ENCODE measurements around the gene SUPT3H.

The SUPT3H gene

DNA sequence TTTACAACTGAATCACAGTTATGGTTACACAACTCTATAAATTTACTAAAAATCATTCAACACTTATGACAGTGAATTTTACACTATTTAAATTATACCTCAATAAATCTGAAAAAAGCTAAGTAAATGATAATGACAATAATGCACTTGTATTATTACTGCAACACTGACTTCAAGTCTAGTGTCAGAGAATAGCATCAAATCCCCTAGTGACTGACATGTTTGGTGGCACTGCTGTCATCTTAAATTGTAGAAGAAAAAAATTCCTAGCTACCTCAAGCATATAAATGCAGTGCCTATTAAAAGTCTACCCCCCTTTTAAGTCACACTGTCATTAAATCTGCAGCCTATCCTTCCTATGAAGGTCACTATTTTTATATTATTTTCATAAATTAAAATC is 239.0 kb downstream of the SUPT3H start:
- no peaks in the 10 kb centered on the region; the same call in 1 of the 2 replicates for H3K9me3 ChIP-seq (ENCODE audit: low read depth, low read length)
- H3K9ac ChIP-seq (ENCODE audit: insufficient read length) = no peak overlapping the region
- no peaks in the 10 kb centered on the region for H3K36me3 ChIP-seq (ENCODE audit: insufficient read depth, low read length)
- H3K4me3 ChIP-seq = no peak overlapping the region
- no peak overlapping the region for H3K27ac ChIP-seq
- TF ChIP-seq EZH2 (IDR thresholded peaks at IDR 0.05) (no peak), POLR2AphosphoS5 (IDR thresholded peaks at IDR 0.05; ENCODE audit: borderline replicate concordance, low read depth, low read length) (no peak), FOXP2 (optimal IDR thresholded peaks at IDR 0.05; ENCODE audit: control extremely low read depth, extremely low read length, insufficient read depth) (no peak)
- no peak for DNase-seq (ENCODE audit: low read depth, low spot score)

DNA sequence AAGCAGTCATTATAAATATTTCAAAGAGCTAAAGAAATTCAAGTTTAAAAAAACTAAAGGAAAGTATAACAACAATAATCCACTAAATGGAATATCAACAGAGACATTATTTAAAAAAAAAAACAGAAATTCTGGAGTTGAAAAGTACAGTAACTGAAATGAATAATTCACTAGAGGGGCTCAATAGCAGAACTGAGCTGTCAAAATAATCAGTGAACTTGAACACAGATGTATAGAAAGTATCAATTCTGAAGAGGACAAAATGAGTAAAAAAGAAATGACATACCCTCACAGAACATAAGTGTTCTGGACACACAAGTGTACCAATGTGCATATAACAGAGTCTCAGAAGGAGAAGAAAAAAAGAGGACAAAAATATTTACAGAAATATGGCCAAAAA is 241.2 kb downstream of the SUPT3H start:
- TF ChIP-seq EZH2 (IDR thresholded peaks at IDR 0.05) (no peak), FOXP2 (optimal IDR thresholded peaks at IDR 0.05; ENCODE audit: control extremely low read depth, extremely low read length, insufficient read depth) (no peak), POLR2AphosphoS5 (IDR thresholded peaks at IDR 0.05; ENCODE audit: borderline replicate concordance, low read depth, low read length) (no peak)
- Histone ChIP-seq H3K36me3 (ENCODE audit: insufficient read depth, low read length) (no peaks in the 10 kb centered on the region), H3K9ac (ENCODE audit: insufficient read length) (no peak overlapping the region), H3K4me3 (no peak overlapping the region), H3K9me3 (ENCODE audit: low read depth, low read length) (no peaks in the 10 kb centered on the region; the same call in 1 of the 2 replicates), H3K27ac (no peak overlapping the region)
- no peak for DNase-seq (ENCODE audit: low read depth, low spot score)

DNA sequence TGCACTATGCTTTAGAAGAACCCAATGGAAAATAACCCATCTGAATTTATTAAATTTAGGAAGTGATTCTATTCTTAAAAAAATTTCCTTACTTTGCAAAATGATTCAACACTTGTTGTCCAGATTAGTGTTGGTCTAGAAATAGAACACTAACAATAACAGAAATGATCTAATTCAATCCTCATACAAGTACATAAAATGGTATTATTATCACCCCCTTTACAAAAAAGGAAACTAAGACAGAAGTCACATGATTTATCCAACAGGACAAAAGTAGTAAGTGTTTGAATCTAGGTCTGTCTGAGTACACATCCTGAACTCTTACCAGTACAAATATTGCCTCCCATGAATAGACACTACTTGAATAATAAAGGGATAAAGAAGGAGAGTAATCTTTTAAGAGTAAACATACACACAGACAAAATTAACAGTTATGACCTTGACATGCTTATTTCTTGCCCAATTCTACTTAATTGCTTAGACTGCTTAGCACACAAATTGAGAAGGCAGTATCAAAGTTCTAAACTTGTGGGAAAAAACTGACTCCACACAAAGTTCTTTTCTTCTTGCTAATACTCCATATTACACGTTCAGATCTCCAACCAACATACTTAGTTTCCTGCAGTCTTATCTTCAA is 245.0 kb downstream of the SUPT3H start:
- H3K36me3 ChIP-seq (ENCODE audit: insufficient read depth, low read length) = no peaks in the 10 kb centered on the region
- TF ChIP-seq EZH2 (IDR thresholded peaks at IDR 0.05) (no peak), POLR2AphosphoS5 (IDR thresholded peaks at IDR 0.05; ENCODE audit: borderline replicate concordance, low read depth, low read length) (no peak), FOXP2 (optimal IDR thresholded peaks at IDR 0.05; ENCODE audit: control extremely low read depth, extremely low read length, insufficient read depth) (no peak)
- no peak for DNase-seq (ENCODE audit: low read depth, low spot score)
- no peak overlapping the region for H3K9ac ChIP-seq (ENCODE audit: insufficient read length)
- no peak overlapping the region; the same call in 1 of the 2 replicates for H3K27ac ChIP-seq
- no peak overlapping the region for H3K4me3 ChIP-seq
- H3K9me3 ChIP-seq (ENCODE audit: low read depth, low read length) = no peaks in the 10 kb centered on the region; the same call in 1 of the 2 replicates

DNA sequence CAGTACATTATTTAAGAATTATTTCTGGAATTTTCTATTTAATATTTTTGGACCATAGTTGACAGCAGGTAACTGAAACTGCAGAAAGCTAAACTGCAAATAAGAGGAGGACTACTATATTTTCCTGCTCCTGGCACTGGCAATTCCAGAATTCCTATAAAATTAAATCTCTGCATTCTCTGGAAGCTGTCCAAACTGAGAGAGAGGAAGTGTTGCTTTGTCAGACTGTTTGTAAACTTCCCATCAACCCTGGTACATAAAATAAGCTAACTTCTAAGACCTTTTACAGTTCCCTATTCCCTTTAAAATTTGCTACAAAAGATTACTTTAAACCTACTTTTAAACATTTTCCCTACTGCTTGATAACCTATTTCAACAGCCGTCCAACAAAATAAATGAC is 245.7 kb downstream of the SUPT3H start:
- no peak for DNase-seq (ENCODE audit: low read depth, low spot score)
- Histone ChIP-seq H3K27ac (peak overlapping the region; percentile 51; the same call in 1 of the 2 replicates), H3K36me3 (ENCODE audit: insufficient read depth, low read length) (no peaks in the 10 kb centered on the region), H3K9ac (ENCODE audit: insufficient read length) (no peak overlapping the region), H3K9me3 (ENCODE audit: low read depth, low read length) (no peaks in the 10 kb centered on the region; the same call in 1 of the 2 replicates), H3K4me3 (no peak overlapping the region)
- peak; percentile 86 for TF ChIP-seq FOXP2 (optimal IDR thresholded peaks at IDR 0.05; ENCODE audit: control extremely low read depth, extremely low read length, insufficient read depth)
- TF ChIP-seq POLR2AphosphoS5 (IDR thresholded peaks at IDR 0.05; ENCODE audit: borderline replicate concordance, low read depth, low read length) = no peak
- TF ChIP-seq EZH2 (IDR thresholded peaks at IDR 0.05) = no peak

DNA sequence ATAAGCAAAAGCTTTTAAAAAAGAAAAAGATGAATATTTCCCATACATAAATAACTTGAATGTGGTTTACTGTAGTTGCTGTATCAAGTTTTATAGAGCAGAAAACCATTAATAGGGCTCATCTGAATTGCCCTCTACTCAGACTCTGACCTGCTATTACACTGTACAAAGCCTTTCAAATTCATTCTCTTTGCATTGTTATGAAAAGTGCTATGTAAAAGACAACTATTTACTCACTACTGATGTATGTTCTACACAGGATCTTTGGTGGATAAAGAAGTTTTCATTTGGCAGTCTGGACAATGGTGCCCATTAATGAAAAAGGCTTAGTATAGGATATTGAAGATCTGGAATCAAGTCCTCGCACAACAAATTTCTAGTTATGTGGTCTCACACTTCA is 248.7 kb downstream of the SUPT3H start:
- Histone ChIP-seq H3K9me3 (ENCODE audit: low read depth, low read length) (no peaks in the 10 kb centered on the region), H3K9ac (ENCODE audit: insufficient read length) (no peak overlapping the region), H3K4me3 (no peak overlapping the region), H3K27ac (no peak overlapping the region), H3K36me3 (ENCODE audit: insufficient read depth, low read length) (no peaks in the 10 kb centered on the region)
- TF ChIP-seq FOXP2 (optimal IDR thresholded peaks at IDR 0.05; ENCODE audit: control extremely low read depth, extremely low read length, insufficient read depth) (no peak), EZH2 (IDR thresholded peaks at IDR 0.05) (no peak), POLR2AphosphoS5 (IDR thresholded peaks at IDR 0.05; ENCODE audit: borderline replicate concordance, low read depth, low read length) (no peak)
- DNase-seq (ENCODE audit: low read depth, low spot score) = no peak

DNA sequence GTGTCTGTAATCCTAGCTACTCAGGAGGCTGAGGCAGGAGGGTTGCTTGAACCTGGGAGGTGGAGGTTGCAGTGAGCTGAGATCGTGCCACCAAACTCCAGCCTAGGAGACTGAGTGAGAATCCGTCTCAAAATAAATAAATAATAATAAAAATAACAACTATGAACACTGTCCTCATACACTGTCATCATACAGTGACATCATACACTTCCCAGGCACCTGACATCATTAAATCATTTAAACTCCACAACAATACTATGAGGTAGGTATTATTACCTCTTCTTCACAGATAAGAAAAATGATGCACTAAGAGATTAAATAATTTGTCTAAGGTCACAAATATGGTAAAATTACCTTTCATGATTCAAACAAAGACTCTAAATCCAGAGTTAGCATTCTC is 250.5 kb downstream of the SUPT3H start:
- no peak overlapping the region for H3K4me3 ChIP-seq
- H3K9me3 ChIP-seq (ENCODE audit: low read depth, low read length) = no peaks in the 10 kb centered on the region
- H3K9ac ChIP-seq (ENCODE audit: insufficient read length) = no peak overlapping the region
- H3K27ac ChIP-seq = no peak overlapping the region
- no peak for DNase-seq (ENCODE audit: low read depth, low spot score)
- TF ChIP-seq EZH2 (IDR thresholded peaks at IDR 0.05) (no peak), FOXP2 (optimal IDR thresholded peaks at IDR 0.05; ENCODE audit: control extremely low read depth, extremely low read length, insufficient read depth) (no peak), POLR2AphosphoS5 (IDR thresholded peaks at IDR 0.05; ENCODE audit: borderline replicate concordance, low read depth, low read length) (no peak)
- no peaks in the 10 kb centered on the region for H3K36me3 ChIP-seq (ENCODE audit: insufficient read depth, low read length)

DNA sequence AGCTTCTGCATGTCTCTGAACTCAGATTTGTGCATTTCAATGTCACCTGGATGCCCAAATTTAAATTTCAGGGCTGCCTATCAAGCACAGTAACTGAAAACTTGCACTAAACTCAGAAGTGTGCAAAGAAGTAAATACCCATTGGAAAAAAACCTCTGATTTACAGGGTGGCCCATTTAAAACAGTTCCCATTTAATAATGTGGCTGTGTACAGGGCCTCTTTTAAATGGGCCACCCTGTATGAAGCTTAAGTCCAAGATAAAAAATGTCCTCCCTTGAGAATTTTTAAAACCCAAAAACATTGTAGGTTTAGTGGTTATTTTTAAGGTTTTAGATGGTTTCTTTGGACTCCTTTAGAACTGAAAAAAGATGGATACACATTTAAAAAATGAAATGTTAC is 251.7 kb downstream of the SUPT3H start:
- Histone ChIP-seq H3K9me3 (ENCODE audit: low read depth, low read length) (no peaks in the 10 kb centered on the region), H3K9ac (ENCODE audit: insufficient read length) (no peak overlapping the region), H3K4me3 (no peak overlapping the region), H3K36me3 (ENCODE audit: insufficient read depth, low read length) (no peaks in the 10 kb centered on the region), H3K27ac (no peak overlapping the region)
- DNase-seq (ENCODE audit: low read depth, low spot score) = no peak
- TF ChIP-seq EZH2 (IDR thresholded peaks at IDR 0.05) (no peak), FOXP2 (optimal IDR thresholded peaks at IDR 0.05; ENCODE audit: control extremely low read depth, extremely low read length, insufficient read depth) (no peak), POLR2AphosphoS5 (IDR thresholded peaks at IDR 0.05; ENCODE audit: borderline replicate concordance, low read depth, low read length) (no peak)

DNA sequence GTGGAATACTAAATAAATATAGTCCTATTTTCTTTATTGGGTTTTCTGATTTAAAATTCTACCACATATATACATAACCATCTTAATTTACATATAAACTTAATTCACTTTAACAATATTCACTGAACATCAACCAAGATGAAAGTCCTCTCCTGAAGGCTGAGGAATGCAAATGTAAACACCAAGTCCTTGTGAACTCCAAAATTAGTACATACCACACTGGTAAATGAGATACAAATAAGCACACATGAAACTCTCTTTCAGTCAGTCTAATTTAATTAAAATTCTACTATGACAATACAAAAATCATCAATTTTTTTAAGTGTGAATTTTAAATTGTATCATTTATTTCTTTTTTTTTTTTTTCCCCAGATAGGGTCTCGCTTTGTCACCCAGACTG is 254.7 kb downstream of the SUPT3H start:
- no peaks in the 10 kb centered on the region for H3K9me3 ChIP-seq (ENCODE audit: low read depth, low read length)
- H3K36me3 ChIP-seq (ENCODE audit: insufficient read depth, low read length) = no peaks in the 10 kb centered on the region
- no peak overlapping the region for H3K27ac ChIP-seq
- DNase-seq (ENCODE audit: low read depth, low spot score) = no peak
- TF ChIP-seq FOXP2 (optimal IDR thresholded peaks at IDR 0.05; ENCODE audit: control extremely low read depth, extremely low read length, insufficient read depth) (no peak), POLR2AphosphoS5 (IDR thresholded peaks at IDR 0.05; ENCODE audit: borderline replicate concordance, low read depth, low read length) (no peak), EZH2 (IDR thresholded peaks at IDR 0.05) (no peak)
- H3K9ac ChIP-seq (ENCODE audit: insufficient read length) = no peak overlapping the region
- H3K4me3 ChIP-seq = no peak overlapping the region

DNA sequence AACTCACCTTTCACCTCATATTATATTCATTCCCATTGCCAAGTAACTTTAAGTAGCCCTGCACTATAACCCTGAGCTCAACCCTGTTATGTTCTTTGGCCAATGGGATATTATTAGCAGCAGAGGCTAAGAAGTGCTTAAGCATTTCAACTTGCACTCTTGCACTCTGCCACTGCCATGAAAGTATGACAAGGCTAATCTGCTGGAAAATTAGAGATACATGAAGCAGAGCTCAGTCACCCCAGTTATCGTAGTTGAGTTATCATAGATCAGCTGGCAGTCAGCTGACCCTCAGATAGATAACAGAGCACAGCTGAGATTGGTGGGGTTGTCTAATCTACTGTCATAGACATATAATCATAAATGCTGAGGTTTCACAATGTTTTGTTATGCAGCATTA is 259.0 kb downstream of the SUPT3H start:
- no peaks in the 10 kb centered on the region for H3K9me3 ChIP-seq (ENCODE audit: low read depth, low read length)
- no peak for TF ChIP-seq FOXP2 (optimal IDR thresholded peaks at IDR 0.05; ENCODE audit: control extremely low read depth, extremely low read length, insufficient read depth)
- no peak for TF ChIP-seq POLR2AphosphoS5 (IDR thresholded peaks at IDR 0.05; ENCODE audit: borderline replicate concordance, low read depth, low read length)
- TF ChIP-seq EZH2 (IDR thresholded peaks at IDR 0.05) = no peak
- DNase-seq (ENCODE audit: low read depth, low spot score) = no peak
- no peak overlapping the region for H3K4me3 ChIP-seq
- H3K36me3 ChIP-seq (ENCODE audit: insufficient read depth, low read length) = no peaks in the 10 kb centered on the region
- no peak overlapping the region for H3K27ac ChIP-seq
- H3K9ac ChIP-seq (ENCODE audit: insufficient read length) = no peak overlapping the region

All from SK-N-MC (cell line).